Measurements from ENCODE around the gene SPAG16.

DNA sequence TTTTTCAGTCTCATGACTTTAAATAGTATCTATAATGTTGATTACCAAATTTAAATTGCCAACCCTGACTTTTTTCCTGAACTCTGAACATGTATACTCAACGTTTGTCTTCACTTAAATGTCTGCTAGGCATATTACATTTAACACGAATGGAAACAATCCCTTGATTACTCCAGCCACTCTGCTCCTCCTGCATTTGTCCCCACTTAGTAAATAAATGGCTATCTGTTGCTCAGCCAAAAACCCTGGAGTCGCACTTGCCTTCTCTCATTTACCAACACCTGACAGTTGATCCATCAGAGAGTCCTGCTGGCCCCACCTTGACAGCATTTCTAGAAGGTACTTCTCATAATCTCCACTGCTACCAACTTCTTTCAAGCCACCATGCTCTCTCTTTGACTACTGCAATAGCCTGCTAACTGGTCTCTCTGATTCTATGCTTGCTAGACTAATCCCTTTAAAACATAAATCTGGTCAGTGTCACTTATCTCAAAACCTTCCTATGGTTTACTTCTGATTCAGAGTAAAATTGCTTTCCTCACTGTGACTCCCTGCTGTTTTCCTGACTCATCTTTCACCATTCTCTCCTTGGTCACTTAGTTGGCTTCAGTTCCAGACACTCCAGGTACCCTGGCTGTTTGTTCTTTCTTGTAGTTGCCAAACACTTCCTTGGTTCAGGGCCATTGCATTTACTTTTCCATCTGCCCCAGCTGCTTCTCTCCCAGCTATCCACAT, 31.9 kb downstream of the SPAG16 start:
- TF ChIP-seq, protein P1, sequence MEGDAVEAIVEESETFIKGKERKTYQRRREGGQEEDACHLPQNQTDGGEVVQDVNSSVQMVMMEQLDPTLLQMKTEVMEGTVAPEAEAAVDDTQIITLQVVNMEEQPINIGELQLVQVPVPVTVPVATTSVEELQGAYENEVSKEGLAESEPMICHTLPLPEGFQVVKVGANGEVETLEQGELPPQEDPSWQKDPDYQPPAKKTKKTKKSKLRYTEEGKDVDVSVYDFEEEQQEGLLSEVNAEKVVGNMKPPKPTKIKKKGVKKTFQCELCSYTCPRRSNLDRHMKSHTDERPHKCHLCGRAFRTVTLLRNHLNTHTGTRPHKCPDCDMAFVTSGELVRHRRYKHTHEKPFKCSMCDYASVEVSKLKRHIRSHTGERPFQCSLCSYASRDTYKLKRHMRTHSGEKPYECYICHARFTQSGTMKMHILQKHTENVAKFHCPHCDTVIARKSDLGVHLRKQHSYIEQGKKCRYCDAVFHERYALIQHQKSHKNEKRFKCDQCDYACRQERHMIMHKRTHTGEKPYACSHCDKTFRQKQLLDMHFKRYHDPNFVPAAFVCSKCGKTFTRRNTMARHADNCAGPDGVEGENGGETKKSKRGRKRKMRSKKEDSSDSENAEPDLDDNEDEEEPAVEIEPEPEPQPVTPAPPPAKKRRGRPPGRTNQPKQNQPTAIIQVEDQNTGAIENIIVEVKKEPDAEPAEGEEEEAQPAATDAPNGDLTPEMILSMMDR (IDR thresholded peaks at IDR 0.05) = no peak
- no peak for TF ChIP-seq POLR2A (IDR thresholded peaks at IDR 0.05)
